ENCODE data around the gene COL2A1. TPM values are rescaled to one million over a fixed set of nuclear protein-coding genes. Genes with fewer than 3 reads are reported as not detected.
A peak's percentile ranks its signal among the peaks of the same experiment; 100 is the strongest.

COL2A1 gene
- total RNA-seq, 2 experiments from 2014 or later, result not detected

DNA sequence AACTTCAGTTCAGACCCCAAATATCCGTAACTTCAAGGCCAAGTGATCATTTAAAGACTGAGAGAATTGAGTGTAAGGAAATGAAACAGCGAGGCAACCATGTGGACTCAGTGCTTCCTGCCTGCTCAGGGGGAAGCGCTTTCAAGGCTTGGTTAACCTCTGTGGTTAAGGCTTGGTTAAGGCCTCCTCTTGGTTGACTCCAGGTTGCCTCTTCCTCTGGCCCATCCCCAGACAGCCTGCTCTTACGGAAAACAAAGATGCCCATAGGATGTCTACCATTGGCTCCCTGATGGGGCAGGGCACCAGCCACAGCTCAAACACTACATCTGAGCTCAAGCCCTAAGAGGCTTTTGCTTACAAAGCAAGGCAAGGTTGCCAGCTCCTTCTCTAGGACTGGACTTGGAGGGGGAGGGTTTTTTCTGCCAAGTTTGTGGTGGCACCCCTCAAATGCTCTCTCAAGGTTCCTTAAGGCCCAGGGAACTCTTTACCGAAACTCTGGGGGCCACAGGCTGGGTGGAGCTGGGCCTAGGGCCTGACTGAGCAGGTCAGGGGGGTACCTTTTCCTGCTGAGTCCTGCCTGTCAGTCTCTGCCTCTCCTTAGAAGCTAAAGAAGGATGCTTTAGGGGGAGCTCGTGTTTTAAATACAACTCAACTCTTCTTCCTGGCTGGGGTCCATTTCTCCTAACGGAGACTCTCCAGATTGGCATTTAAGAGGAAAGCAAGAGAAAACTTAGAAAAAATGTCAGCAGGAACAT, 13.7 kb downstream of the COL2A1 start:
- Mint-ChIP-seq H3K4me3 (no peak overlapping the region), H3K4me1 (ENCODE audit: low read depth) (peaks cover 20% of the 10 kb centered on the region), H3K9me3 (no peaks in the 10 kb centered on the region), H3K27me3 (peaks cover 10% of the 10 kb centered on the region), H3K36me3 (no peaks in the 10 kb centered on the region), H3K27ac (peak overlapping the region; percentile 63)
- peak; percentile 78 for DNase-seq
- intact Hi-C loops (cut with micrococcal nuclease), result no loop called here
- CTCF ChIA-PET, result interaction anchor here (0.5 kb wide), 1 partner anchor 30 kb away, joined by 3 read pairs; no protein-coding TSS in a partner anchor
- POLR2A ChIA-PET, result interaction anchor here (0.6 kb wide), 1 partner anchor 168 kb away, joined by 3 read pairs; no protein-coding TSS in a partner anchor

DNA sequence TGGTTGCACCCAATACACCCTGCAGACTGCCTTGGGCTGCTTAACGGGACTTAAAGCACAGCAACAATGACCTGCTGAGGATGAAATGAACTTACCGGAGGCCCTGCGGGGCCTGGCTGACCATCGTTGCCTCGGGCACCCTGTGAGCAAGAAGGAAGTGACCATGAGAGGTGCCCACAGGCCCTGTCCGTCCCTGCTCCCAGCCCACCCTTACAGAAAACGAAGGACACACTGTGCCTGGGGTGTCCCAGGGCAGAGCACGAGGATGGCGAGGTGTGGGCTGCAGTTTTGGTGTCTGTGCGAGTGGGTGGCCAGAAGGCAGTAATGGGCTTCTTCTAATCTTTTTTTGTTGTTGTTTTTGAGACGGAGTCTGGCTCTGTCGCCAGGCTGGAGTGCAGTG, 14.6 kb downstream of the COL2A1 start:
- DNase-seq, result no peak
- peaks cover 4% of the 10 kb centered on the region for H3K27me3 Mint-ChIP-seq
- intact Hi-C loops (cut with micrococcal nuclease), result no loop called here
- H3K4me3 Mint-ChIP-seq, result no peak overlapping the region
- POLR2A ChIA-PET, result no interaction called here
- H3K36me3 Mint-ChIP-seq, result no peaks in the 10 kb centered on the region
- peaks cover 20% of the 10 kb centered on the region for H3K4me1 Mint-ChIP-seq (ENCODE audit: low read depth)
- H3K27ac Mint-ChIP-seq, result peak overlapping the region; percentile 63
- no peaks in the 10 kb centered on the region for H3K9me3 Mint-ChIP-seq
- CTCF ChIA-PET, result no interaction called here

DNA sequence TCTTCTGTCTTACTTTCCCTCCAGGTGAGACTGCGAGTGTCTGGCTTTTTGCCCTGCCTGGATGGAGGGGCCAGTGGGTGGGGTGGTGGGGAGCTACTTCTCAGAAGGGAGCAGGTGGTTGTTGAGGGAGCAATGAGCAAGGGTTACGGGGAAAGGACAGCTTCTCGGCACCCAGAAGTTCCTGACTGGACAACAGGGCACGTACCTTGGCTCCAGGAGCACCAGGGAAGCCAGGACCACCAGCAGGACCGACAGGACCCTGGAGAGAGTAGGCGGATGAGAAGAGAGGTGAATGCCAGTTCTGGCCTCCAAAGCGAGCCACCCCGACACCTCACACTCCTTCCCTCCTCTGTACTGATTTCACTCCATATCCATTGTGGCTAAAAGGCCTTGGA, 15.3 kb downstream of the COL2A1 start:
- peaks cover 20% of the 10 kb centered on the region for H3K4me1 Mint-ChIP-seq (ENCODE audit: low read depth)
- intact Hi-C loops (cut with micrococcal nuclease), result no loop called here
- no peaks in the 10 kb centered on the region for H3K36me3 Mint-ChIP-seq
- peak overlapping the region; percentile 23 for H3K27ac Mint-ChIP-seq
- H3K4me3 Mint-ChIP-seq, result no peak overlapping the region
- no peaks in the 10 kb centered on the region for H3K9me3 Mint-ChIP-seq
- DNase-seq, result no peak
- CTCF ChIA-PET, result interaction anchor here (0.9 kb wide), 1 partner anchor 26 kb away, joined by 3 read pairs; the partner anchor contains the start of gene TMEM106C
- POLR2A ChIA-PET, result no interaction called here
- H3K27me3 Mint-ChIP-seq, result peaks cover 4% of the 10 kb centered on the region

DNA sequence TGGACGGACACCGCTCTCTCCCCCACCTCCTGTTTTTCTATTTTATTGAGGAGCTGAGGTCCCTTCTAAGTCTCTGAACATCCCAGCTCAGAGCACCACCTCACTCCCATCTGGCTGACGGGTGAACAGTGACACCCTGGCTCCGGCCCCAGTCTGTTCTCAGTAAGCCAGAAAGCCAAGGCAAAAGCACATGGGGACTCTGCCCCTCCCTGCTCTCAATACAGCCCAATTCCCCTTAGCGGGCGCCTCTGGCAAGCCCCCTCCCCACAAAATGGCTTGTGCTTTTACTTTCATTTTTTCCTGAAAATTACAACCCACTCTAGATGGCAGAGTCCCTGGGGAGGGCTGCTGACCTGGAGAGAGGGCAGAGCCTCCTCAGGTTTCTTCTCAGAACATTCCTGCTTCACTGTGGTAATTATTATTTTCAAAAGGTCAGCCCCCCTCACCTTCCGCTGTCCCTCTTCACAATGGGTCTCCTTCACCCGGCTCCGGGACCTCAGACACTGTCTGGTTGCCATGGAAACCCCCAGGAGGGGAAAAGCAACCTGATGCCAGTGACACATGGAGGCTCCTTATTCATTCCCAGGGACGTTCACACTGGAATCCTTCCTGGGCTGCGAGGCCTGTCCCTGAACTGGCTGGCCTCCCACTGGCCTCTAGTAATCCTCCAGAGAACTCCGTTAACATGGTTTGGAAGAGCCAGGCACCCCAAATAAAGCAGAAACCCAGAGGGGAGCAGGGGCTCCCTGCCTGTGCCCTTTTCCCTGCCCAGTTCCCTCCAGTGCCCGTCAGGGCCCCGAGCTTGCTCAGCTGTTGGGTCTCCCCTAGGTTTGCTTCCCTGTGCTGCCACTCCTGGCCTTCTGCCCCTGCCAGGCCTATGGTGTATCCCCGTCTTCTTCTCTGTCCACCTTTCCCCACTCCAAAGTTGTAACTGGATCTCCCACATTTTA, 15.9 kb downstream of the COL2A1 start:
- Mint-ChIP-seq H3K27me3 (peaks cover 4% of the 10 kb centered on the region), H3K4me3 (no peak overlapping the region), H3K9me3 (no peaks in the 10 kb centered on the region), H3K4me1 (ENCODE audit: low read depth) (peaks cover 20% of the 10 kb centered on the region), H3K27ac (no peak overlapping the region), H3K36me3 (no peaks in the 10 kb centered on the region)
- ChIA-PET POLR2A (no interaction called here), CTCF (interaction anchor here (0.9 kb wide), 1 partner anchor 25 kb away, joined by 3 read pairs; the partner anchor contains the start of gene TMEM106C)
- intact Hi-C loops (cut with micrococcal nuclease), result no loop called here
- no peak for DNase-seq

DNA sequence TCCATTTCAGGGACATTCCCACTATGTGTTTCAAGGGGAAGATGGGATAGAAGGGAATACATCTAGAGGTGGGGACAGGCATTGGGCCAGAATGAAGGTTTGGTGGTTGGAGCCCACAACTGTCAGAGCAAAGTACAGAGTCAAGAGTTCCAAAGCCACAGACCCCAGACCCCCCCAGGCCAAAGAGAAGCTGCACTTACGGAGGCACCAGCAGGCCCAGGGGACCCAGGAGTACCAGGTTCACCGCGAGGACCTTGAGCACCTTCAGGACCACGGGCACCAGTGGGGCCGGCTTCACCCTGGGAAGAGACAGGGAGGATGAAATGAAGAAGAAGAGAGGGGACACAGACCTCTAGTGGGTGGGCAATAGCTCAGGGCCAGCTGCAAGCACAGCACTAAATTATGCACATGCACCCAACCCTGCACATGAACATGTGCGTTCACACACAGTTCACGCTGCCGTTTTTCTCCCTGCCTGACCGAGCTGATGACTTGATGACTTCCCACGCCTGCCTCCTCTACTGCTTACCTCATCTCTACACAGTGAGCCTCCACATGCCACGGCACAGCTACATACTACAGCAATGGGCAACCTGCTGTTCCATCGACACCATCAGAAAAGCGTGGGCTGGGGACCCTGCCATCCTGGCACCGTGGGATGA, 16.7 kb downstream of the COL2A1 start:
- Mint-ChIP-seq H3K27ac (no peak overlapping the region), H3K4me3 (no peak overlapping the region), H3K36me3 (no peaks in the 10 kb centered on the region), H3K4me1 (ENCODE audit: low read depth) (peaks cover 20% of the 10 kb centered on the region), H3K27me3 (peaks cover 3% of the 10 kb centered on the region), H3K9me3 (no peaks in the 10 kb centered on the region)
- POLR2A ChIA-PET, result no interaction called here
- CTCF ChIA-PET, result no interaction called here
- no peak for DNase-seq
- intact Hi-C loops (cut with micrococcal nuclease), result no loop called here

DNA sequence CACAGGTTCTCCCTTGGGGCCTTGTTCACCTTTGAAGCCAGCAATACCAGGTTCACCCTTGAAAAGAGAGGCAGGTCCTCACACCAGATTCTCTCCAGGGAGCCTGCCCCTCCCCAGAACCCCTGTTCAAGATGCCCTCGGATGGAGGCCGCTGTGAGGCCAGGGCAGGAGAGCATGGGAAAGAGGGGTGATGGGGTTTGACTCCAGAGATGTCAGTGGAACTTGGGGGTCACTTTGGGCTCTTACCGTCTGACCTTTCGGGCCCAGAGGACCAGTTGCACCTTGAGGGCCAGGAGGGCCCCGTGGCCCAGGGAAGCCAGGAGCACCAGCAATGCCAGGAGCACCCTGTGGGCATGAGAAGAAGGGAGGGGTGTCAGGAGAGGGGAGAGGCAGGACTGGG, 17.4 kb downstream of the COL2A1 start:
- H3K27ac Mint-ChIP-seq, result no peak overlapping the region
- no peak for DNase-seq
- intact Hi-C loops (cut with micrococcal nuclease), result no loop called here
- H3K27me3 Mint-ChIP-seq, result no peaks in the 10 kb centered on the region
- H3K4me3 Mint-ChIP-seq, result no peak overlapping the region
- peaks cover 20% of the 10 kb centered on the region for H3K4me1 Mint-ChIP-seq (ENCODE audit: low read depth)
- H3K9me3 Mint-ChIP-seq, result no peaks in the 10 kb centered on the region
- ChIA-PET CTCF (no interaction called here), POLR2A (no interaction called here)
- H3K36me3 Mint-ChIP-seq, result no peaks in the 10 kb centered on the region

DNA sequence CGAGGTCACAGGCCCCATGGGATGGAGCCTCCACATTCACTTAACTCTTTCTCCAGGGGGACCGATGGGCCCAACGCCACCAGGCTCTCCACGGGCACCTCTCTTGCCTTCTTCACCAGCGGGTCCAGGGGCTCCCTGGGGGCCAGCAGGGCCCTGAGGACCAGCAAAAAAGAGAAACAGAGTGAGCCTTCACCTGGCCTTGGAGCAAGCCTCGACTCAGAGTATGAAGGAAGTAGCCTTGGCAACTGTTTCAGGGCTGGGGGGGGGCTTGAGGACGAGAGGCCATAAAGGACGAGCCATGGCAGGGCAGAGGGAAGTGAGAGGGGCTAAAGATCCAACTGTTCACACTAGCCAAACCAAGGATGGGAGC, 18.0 kb downstream of the COL2A1 start:
- Mint-ChIP-seq H3K36me3 (no peaks in the 10 kb centered on the region), H3K4me1 (ENCODE audit: low read depth) (peaks cover 20% of the 10 kb centered on the region), H3K9me3 (no peaks in the 10 kb centered on the region), H3K27ac (no peak overlapping the region), H3K27me3 (no peaks in the 10 kb centered on the region), H3K4me3 (no peak overlapping the region)
- DNase-seq, result no peak
- intact Hi-C loops (cut with micrococcal nuclease), result no loop called here
- CTCF ChIA-PET, result no interaction called here
- POLR2A ChIA-PET, result no interaction called here

DNA sequence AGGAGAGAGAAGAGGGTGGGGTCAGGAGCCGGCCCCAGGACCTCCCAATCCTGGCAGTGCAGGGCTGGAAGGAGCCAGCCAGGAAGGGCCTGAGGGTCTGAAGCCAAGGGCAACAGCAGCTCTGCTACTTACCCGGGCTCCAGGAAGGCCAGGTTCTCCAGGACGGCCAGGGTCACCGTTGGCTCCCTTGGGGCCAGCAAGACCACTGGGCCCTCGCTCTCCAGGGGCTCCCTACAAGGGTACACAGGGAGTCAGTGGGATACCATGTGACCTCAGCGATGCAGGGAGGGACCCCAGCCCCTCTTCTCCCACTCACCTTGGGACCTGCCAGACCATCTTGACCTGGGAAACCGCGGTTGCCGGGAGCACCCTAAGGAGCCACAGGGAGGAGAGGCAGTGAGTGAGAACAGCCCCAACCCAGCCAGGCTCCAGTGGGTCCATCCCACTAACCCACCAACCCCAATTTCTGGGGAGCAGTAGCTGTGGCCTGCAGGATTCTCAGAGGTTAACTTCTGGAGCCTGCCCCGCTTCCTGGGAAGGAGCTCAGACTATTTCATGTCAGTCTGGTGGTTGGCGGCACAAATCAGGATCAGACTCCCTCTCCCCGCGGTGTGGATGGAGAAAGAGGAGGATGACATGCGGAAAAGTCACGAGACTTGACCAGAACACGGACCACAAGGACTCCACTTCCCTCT, 18.5 kb downstream of the COL2A1 start:
- Mint-ChIP-seq H3K27ac (no peak overlapping the region), H3K36me3 (no peaks in the 10 kb centered on the region), H3K9me3 (no peaks in the 10 kb centered on the region), H3K27me3 (no peaks in the 10 kb centered on the region), H3K4me1 (ENCODE audit: low read depth) (peaks cover 18% of the 10 kb centered on the region), H3K4me3 (no peak overlapping the region)
- no peak for DNase-seq
- ChIA-PET POLR2A (no interaction called here), CTCF (no interaction called here)
- intact Hi-C loops (cut with micrococcal nuclease), result no loop called here

DNA sequence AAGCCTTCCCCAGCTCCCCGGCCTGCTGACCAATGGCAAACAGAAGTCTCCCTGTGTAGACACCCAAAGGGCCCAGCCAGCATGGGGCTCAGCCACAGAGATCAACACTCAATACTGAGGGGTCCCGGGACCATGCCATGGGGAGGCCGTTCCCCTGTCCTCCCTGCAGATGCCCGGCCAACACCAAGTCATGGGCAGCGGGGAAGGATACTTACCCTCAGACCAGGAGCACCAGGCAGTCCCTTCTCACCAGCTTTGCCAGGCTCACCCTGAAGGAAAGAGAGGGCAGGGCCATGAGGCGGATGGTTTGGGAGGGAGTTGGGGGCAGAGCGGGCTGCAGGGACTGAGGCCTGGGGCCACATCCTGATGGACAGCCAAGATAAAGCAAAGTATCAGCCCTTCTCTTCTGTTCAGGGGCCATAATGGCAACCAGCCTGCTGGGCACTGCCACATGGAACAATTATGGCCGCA, 19.9 kb downstream of the COL2A1 start:
- ChIA-PET CTCF (interaction anchor here (1.6 kb wide), 1 partner anchor 35 kb away, joined by 4 read pairs; no protein-coding TSS in a partner anchor), POLR2A (no interaction called here)
- H3K9me3 Mint-ChIP-seq, result no peaks in the 10 kb centered on the region
- H3K27ac Mint-ChIP-seq, result no peak overlapping the region
- intact Hi-C loops (cut with micrococcal nuclease), result no loop called here
- H3K4me1 Mint-ChIP-seq (ENCODE audit: low read depth), result peaks cover 4% of the 10 kb centered on the region
- no peak overlapping the region for H3K4me3 Mint-ChIP-seq
- no peaks in the 10 kb centered on the region for H3K36me3 Mint-ChIP-seq
- no peak for DNase-seq
- H3K27me3 Mint-ChIP-seq, result no peaks in the 10 kb centered on the region

DNA sequence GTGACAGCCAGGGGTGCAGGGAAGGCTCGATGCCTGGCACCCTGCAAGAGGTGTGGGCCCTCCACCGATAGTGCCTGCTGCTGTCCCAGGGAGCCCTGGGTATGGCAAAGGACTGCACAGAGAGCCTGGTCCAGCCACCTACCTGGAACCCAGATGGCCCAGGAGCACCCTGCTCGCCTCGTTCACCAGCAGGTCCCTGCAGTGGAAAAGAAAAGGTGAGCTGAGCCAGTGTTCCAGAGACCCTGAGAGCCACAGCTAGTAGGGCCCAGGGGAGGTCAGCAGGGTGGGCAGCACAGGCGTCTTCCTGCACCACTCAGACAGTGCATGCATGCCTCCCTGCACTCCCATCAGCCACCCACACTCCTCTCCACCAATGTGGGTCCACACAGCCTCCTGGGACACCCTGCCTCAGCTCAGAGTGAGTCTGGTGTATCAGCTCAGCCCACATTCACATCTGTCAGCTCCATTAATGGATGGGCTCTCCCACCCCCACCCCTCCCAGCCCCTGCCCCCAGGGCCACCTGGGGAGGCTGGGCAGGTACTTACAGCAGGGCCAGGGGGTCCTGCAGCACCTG, 20.6 kb downstream of the COL2A1 start:
- H3K4me1 Mint-ChIP-seq (ENCODE audit: low read depth), result no peaks in the 10 kb centered on the region
- intact Hi-C loops (cut with micrococcal nuclease), result no loop called here
- no peaks in the 10 kb centered on the region for H3K36me3 Mint-ChIP-seq
- no peak overlapping the region for H3K27ac Mint-ChIP-seq
- ChIA-PET POLR2A (no interaction called here), CTCF (interaction anchor here (1.6 kb wide), 1 partner anchor 34 kb away, joined by 4 read pairs; no protein-coding TSS in a partner anchor)
- H3K27me3 Mint-ChIP-seq, result no peaks in the 10 kb centered on the region
- no peak overlapping the region for H3K4me3 Mint-ChIP-seq
- no peak for DNase-seq
- H3K9me3 Mint-ChIP-seq, result no peaks in the 10 kb centered on the region

DNA sequence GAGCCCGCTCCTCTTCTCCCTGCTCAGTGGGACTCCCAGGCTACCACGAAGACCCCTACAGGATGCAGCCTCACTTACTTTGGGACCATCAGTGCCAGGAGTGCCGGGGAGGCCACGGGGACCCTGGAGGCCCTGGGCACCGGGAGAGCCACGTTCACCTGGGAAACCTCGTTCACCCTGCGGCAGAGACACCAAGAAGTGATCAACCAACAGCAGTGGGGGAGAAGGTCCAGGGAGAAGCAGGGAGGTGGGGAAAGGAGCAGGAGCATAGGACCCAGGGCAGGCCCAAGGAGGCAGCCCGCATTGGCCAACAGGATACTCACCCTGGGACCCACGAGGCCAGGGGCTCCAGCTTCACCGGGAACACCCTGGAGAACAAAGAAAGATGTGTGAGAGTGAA, 21.5 kb downstream of the COL2A1 start:
- DNase-seq, result no peak
- POLR2A ChIA-PET, result no interaction called here
- no peaks in the 10 kb centered on the region for H3K27me3 Mint-ChIP-seq
- no peak overlapping the region for H3K27ac Mint-ChIP-seq
- no peaks in the 10 kb centered on the region for H3K9me3 Mint-ChIP-seq
- intact Hi-C loops (cut with micrococcal nuclease), result no loop called here
- H3K36me3 Mint-ChIP-seq, result no peaks in the 10 kb centered on the region
- H3K4me3 Mint-ChIP-seq, result no peak overlapping the region
- no peaks in the 10 kb centered on the region for H3K4me1 Mint-ChIP-seq (ENCODE audit: low read depth)
- CTCF ChIA-PET, result interaction anchor here (1.0 kb wide), 1 partner anchor 20 kb away, joined by 4 read pairs; the partner anchor contains the start of gene TMEM106C

All from activated CD4-positive, alpha-beta memory T cell treated with anti-CD3 and anti-CD28 coated beads for 36 hours (primary cell).